Measurements from ENCODE around the gene RANBP17.
"Not testable (repeated sequence)": the region's sequence is repeated elsewhere in the genome, so short reads cannot be mapped to it uniquely, and the experiment has no call there.

Gene RANBP17

DNA sequence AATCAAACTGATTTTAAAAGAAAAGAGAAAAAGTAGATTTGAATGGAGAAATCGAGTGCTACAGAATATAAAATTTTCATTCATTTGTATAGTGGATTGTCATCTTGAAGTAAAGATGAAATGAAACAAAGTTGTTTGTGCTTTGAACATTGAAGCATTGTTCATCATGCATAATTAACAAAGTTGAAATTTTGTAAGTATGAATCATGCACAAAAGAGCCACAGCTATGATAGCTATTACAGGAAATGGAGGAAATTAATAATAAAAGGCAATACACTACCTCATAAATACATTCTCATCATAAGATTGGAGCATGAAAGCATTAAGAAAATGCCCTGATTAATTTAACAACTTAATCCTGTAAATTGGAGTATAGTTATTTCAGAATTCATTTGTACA is 293.8 kb downstream of the RANBP17 start:
- no peak for DNase-seq (ENCODE audit: low read depth in 3 of 3)

DNA sequence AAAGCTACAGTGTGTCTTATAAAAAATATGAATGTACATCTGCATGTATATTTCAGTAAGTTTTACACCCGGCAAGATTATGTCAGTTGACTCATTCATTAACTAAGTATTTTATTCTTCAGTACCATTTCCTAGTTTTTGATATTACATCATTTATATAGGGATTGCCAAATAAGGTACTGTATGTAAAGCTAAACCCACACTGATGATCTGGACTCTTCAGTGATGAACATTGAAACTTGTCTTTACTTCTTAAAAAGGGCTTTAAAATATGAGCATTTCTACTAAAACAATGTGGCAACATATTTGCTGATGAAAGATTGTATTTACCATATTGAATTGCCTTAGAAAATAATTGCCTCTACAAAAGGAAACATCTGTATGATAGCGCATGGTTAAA is 295.5 kb downstream of the RANBP17 start:
- no peak for DNase-seq (ENCODE audit: low read depth in 3 of 3)

DNA sequence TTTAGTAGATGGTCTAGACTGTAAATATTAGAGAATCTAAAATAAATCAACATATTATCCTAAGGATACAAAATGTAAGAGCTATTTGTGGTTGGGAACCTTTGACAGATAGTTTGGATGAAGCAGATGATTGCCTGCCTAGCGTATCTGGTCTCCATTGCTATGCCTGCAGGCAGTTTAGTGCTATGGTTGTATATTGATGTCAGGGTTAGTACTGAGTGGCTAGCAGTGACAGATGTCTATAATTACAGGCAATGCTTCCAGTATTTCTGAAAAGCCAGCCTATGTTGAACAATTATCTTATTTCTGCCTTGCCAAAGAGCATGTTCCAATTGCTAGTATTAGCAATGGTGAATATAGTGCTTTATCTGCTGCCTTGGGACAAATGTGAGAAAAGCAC is 296.0 kb downstream of the RANBP17 start:
- DNase-seq (ENCODE audit: low read depth in 3 of 3): no peak

DNA sequence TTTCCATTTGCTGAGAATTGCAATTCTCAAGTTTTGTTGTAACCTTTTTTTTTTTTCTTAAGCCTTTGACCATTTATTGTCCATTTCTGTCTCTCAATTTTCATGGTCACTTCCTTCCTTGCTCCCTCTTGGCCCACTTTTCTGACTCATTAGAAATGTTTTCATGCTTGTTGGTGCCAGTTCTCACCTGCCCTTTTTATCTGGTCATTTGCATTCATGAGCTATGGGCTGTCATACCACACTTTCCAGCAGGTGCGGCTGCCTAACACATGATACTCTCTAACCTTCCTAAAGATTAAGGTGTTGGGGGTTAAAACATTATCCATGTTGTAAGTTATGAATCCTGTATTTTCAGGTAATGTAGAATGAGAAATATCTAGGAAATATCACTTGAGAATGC is 296.8 kb downstream of the RANBP17 start:
- DNase-seq (ENCODE audit: low read depth in 3 of 3): no peak

DNA sequence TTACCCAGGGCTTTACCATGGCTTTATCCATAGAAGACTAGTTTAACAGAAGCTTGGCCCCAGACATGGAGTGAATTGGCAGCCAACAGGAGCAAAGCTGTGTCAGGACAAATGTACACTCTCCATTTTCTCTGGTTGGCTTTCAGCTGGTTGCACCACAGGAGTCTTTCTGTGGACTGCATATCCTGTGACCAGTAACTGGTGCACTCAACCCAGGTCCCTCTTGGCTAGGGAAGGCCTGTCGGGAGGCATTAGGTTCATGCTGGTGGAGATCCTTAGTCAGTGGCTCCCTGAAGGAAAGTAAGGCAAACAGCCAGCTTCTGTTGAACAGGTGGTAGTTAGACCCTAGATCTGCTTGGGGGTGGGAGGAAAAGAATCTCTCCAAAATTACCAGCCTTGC is 300.3 kb downstream of the RANBP17 start:
- no peak for DNase-seq (ENCODE audit: low read depth in 3 of 3)

DNA sequence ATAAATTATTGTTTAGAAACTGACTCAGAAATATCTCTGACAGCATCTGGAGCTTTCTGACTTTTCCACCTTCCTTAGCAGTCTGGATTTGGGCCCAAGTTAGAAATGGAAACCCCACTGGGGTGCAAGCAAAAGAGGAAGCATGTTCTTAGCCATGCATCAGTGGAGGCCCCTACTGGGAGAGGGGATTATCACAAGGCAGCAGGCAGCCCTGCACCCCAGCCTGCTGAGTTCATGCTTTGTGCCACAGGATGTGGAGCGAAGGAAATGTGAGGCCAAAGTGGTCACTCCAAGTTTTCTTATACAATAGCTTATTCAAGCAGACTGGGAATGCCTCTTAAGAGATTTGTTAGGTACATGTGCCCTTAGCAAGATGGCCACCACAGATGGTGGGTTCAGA is 300.8 kb downstream of the RANBP17 start:
- no peak for DNase-seq (ENCODE audit: low read depth in 3 of 3)

DNA sequence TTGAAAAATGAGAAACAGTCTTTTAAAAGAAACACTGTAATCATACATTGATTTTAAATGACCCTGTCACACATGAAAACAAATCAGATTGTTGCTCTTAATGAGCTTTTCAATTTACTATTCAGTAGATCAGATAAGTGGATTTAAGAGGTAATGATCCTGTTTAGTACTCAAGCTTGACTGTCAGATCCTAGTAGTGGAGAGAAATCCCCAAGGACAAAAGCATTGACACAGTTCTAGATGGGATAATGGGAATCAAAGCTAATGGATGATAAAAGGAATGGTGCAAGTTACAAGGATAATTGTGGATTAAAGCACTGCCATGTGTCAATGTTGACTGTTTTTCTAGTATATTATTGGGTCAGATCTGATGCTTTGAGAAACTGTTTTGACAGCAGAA is 304.9 kb downstream of the RANBP17 start:
- DNase-seq (ENCODE audit: low read depth in 3 of 3): no peak

DNA sequence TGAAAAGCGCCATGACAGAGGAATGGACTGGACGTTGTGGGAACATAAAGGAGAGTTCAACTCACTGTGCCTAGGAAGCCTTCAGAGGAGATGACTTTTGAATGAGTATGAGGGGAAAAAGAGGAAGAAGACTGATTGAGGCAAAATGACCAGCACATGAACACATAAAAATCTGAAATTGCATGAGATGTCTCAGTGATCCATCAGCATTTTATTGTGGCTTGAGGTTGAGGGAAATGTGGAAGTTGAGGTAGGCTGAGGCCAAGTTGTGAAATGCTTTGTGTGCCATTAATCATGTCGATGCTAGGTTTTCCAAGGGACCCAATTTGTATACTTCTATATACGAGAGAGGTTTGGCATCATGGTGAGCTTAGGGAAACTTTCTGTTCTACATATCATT is 306.4 kb downstream of the RANBP17 start:
- no peak for DNase-seq (ENCODE audit: low read depth in 3 of 3)

DNA sequence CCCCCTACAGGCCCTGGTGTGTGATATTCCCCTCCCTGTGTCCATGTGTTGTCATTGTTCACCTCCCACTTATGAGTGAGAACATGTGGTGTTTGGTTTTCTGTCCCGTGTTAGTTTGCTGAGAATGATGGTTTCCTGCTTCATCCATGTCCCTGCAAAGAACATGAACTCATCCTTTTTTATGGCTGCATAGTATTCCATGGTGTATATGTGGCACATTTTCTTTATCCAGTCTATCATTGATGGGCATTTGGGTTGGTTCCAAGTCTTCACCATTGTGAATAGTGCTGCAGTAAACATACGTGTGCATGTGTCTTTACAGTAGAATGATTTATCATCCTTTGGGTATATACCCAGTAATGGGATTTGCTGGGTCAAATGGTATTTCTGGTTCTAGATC is 313.1 kb downstream of the RANBP17 start:
- not testable (repeated sequence) for DNase-seq (ENCODE audit: low read depth in 3 of 3)

DNA sequence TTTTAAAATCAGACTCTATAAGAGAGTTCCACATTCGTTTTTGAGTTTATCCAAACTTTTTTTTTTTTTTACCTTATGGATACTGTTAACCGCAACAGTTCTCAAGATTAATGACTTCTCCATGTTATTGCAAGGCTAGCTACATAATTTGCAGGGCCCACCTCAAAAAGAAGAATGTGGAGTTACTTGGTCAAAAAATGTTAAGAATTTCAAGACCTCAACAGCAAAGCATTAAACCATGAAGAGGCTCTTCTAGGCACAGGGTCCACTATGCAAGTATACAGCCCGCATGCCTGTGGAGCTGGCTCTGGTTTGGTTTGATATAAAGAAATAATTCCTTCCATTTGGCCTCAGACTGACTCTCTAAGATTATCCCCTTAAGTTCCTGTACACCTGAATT is 313.9 kb downstream of the RANBP17 start:
- no peak for DNase-seq (ENCODE audit: low read depth in 3 of 3)

DNA sequence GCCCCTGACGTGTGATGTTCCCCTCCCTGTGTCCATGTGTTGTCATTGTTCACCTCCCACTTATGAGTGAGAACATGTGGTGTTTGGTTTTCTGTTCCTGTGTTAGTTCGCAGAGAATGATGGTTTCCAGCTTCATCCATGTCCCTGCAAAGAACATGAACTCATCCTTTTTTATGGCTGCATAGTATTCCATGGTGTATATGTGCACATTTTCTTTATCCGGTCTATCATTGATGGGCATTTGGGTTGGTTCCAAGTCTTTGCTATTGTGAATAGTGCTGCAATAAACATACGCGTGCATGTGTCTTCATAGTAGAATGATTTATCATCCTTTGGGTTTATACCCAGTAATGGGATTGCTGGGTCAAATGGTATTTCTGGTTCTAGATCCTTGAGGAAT is 316.4 kb downstream of the RANBP17 start:
- not testable (repeated sequence) for DNase-seq (ENCODE audit: low read depth in 3 of 3)

DNA sequence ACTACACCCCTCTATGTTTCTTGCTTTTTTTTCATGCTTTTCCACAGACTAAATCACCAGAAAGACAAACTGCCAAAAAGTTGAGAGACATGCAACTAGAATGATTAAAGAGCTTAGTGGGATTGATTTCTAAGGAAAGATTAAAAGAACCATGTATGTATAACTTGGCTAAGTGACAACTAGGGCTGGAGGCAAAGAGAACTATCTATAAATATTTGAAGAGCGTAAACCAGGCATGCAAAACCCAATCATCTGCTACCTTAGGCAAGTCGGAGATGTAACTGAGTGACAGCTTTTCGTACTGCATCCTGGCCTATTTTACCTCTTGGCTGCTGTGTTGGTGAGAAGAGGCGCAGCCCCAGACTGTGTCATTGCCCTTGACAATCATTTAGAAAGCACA is 326.2 kb downstream of the RANBP17 start:
- no peak for DNase-seq (ENCODE audit: low read depth in 3 of 3)

DNA sequence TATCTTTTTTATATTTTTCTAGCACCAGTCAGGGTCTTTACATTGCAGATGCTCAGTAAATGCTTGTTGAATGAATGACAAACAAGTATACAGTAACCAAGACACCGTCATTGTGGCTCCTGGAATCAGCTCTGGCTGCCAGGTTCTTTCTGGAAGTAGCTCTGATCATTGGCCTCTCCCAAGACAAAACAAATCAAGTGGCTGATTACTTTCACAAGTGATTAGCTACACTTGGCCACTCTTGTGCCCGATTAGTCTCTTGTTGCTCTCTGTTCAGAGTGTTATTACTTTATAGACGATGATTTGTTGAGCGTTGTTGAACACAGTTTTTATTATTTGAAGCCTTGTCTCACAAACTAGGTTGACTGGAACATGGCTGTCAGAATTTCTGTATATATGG is 327.6 kb downstream of the RANBP17 start:
- no peak for DNase-seq (ENCODE audit: low read depth in 3 of 3)

DNA sequence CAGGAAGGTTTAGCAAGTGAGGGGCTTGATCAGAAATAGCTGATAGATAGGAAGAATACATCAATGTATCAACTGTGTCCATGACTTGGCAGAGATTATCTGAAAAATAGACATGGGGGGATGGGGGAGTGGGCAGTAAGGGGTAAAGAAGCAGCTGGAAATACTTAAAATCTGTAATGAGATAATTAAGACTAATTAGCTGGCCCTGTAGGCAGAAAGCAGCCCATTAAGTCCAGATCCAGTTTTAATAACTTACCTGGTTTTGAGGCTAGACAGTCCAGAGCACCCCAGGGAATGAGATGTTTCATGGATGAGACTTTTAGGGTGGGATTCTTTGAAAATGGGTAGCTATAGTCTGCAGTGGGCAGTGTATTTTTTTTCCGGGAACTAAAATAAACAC is 330.3 kb downstream of the RANBP17 start:
- no peak for DNase-seq (ENCODE audit: low read depth in 3 of 3)

DNA sequence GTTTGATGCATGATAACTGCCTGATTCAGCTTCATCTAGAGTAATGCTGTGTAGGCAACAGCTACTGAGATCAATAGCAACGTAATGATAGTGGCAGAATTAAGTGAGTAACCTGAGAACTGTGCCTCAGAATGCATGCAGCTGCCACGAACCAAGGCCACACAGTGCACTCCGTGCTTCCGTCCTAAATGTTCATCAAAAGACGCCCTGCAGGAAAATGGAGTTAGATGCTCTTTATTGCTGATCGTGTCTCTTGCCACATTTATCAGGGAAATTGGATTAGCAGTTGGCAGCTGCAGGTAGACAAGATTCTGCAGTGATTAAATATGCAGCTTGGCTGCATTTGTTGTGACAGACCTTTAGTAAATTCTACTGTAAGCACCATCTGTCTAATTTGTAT is 339.5 kb downstream of the RANBP17 start:
- DNase-seq (ENCODE audit: low read depth in 3 of 3): no peak

DNA sequence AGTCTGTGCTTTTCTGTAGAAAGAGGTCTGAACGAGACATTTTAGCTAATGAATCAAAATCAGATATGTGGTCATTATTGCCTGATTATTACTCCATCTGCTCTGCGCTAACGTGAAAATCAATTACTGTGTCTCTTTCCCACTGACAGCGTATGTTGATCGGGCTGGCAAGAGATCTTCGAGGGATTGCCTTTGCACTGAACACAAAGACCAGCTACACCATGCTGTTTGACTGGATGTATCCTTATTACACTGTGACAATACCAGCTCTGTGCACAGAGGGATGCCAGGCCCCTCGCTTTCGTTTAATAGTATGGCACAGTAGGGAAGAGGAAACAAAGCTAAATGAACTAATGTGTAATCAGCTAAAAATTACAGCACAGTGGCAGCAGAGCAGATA is 343.6 kb downstream of the RANBP17 start:
- no peak for DNase-seq (ENCODE audit: low read depth in 3 of 3)

DNA sequence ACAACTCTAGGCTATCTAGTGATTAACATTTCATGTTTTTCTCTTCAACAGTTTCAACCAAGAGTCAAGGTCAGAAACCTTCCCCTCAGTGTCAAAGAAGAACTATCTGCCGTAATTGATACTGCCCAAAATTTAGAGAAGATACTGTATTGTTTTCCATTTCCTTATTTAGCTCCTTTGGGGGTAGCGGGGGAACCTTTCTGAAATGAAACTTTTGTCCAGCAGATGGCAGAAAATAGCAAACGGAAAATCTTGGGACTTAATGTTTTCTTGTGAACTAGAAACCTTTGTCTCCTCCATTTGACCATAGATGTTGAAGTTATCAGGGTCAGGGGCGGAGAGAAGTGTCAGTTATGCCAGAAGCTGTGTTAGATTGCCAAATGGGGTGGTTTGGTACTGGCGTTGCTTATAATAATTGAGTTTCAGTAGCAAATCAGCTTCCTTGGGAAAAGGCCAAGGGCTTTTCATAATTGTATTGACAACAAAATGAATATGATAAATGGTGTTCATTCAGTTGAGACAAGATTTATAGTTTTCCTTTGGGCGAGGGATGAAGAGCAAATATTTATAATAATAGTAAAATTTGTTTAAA is 345.5 kb downstream of the RANBP17 start:
- no peak for DNase-seq (ENCODE audit: low read depth in 3 of 3)

DNA sequence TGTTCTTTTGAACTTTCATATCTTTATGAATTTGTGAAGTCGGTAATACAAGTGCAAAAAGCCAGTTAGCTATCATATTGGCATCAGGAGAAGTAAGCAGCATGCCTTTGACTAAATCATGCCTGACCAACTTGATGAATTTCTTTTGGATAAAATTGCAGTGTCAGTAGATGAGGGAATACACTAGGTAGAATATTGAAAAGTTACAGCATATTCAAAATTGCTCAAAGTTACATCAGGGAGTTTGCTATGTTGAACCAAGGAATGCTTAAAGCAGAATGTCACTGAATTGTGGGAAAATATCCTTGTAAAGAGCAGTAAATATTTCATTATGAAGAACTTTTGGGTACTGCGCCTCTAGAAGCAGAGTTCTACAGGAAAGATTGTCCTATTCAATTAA is 360.1 kb downstream of the RANBP17 start:
- no peak for DNase-seq (ENCODE audit: low read depth in 3 of 3)

DNA sequence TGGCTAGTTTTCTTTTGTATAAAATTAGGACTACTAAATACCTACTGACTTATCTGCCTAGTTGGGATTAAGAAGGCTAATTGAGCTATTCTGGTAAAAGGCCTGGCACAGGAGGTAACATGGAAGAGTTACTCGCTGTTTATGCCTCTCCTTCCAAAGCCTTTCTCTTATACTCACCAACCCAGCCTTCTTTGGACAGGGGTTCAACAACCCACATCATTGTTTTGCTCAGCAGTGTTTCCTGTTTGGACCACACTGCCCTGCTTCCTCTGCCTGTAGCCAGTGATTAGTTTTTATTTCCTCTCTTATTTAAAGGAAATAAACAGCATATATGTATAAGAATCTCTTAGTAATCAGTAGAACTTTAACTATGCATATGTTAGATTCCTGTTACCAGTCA is 362.1 kb downstream of the RANBP17 start:
- DNase-seq (ENCODE audit: low read depth in 3 of 3): no peak

DNA sequence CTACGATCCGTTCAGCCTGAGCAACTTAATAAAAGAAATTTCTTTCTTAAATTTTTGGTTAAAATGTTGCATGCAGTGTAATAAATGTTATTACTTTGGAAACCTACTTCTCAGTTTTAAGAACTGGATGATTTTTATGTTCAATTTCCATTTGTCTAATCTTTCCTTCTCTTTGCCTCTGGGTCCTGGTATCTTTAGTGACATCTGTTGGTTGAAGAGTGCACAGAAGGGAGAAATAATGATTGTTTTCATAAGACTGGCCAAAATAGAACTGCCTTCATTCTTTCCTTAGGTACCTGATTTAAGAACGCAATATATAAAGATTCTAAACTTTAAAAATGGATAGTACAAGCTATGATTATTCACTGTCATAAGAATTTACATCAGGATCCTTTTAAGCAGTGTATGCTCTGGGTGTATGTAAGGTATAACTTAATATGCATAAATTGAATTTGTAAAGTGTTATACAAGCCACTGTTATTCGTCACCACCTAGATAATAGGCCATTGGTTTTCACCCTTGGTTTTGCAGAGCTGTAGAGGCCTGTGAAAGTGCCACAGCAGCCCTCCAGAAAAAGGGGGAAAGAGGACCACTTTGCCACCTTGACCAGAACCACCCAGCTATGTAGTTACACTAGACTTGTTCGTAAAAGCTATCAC is 364.4 kb downstream of the RANBP17 start:
- DNase-seq (ENCODE audit: low read depth in 3 of 3): no peak

DNA sequence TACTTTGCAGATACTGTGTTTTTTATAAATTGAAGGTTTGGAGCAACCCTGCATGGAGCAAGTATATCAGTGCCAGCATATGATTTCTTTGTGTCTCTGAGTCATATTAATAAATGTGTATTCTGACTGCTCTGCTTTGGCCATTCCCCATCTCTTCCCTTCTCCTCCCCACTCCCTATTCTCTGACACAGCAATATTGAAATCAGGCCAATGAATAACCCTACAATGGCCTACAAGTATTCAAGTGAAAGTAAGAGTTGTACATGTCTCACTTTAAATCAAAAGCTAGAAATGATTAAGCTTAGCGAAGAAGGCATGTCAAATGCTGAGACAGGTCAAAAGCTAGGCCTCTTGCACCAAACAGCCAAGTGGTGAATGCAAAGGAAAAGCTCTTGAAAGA is 365.0 kb downstream of the RANBP17 start:
- no peak for DNase-seq (ENCODE audit: low read depth in 3 of 3)

DNA sequence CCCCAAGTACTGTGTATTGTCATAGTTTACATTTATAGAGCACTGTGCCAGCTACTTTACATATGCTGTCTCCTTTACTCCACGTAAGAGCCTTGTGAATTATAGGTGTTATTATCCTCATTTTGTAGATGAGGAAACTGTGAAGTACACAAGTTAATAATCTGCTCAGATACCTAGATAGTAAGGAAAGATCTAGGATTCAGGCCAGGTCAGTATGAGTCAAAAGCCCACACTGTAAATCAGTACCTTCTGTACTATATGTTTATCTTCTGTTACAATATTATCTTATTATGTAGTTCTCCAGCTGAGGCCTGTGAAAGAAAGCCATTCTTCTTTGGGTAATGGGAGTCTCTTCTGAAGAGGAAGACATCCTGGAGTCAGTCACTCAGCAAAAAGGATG is 374.8 kb downstream of the RANBP17 start:
- no peak for DNase-seq (ENCODE audit: low read depth in 3 of 3)

DNA sequence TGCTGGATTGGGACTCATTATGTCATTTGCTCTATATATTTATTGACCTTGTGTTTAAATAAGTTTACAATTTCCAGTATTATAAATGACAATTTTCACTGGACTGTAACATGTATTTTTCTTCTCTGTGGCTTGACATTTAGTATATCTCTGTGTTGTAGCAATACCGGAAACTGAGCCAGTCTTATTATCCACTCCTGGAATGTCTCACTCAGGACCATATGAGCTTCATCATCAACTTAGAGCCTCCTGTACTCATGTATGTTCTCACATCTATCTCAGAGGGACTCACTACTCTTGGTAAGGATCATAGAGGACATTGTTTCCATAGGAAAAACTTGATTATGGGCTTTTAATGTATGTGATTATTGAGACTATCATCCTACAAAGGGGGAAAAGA is 380.7 kb downstream of the RANBP17 start:
- no peak for DNase-seq (ENCODE audit: low read depth in 3 of 3)

DNA sequence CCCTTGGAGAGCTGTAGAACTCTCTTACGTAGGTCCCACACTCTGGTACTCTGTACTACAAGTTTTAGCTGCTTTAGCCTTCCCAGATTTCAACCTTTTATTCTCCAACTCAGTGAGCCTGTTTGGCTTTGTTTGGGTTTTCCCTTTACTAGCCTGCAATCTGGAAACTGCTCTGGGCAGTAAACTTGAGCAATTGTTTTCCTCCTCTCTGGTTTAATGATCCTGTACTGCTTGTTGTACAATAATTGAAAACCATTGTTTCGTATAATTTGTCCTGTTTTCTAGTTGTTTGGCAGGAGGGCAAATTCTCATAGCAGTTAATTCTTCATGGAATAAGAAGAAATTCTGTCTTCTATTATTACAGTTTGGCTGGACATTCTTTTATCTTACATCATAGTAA is 384.4 kb downstream of the RANBP17 start:
- no peak for DNase-seq (ENCODE audit: low read depth in 3 of 3)

Measured in stimulated activated CD4-positive, alpha-beta T cell treated with anti-CD3 and anti-CD28 coated beads, TNF-alpha, amount 100 ng/mL, for 4 hours (primary cell).